Activated naive CD4-positive, alpha-beta T cell treated with anti-CD3 and anti-CD28 coated beads, Interleukin-2, amount 50 U/mL, for 16 hours (primary cell): ENCODE results near the gene ZRANB3.
"Not testable (repeated sequence)": the region's sequence is repeated elsewhere in the genome, so short reads cannot be mapped to it uniquely, and the experiment has no call there.

Experiments
- DNase-seq: peaks from one replicate; pipeline ENCODE4 v3.0.0-alpha.2; 2020

Gene ZRANB3

GRCh38 chr2:135475128-135475527 lies 55.9 kb downstream of the ZRANB3 start:
- DNase-seq = no peak

DNA sequence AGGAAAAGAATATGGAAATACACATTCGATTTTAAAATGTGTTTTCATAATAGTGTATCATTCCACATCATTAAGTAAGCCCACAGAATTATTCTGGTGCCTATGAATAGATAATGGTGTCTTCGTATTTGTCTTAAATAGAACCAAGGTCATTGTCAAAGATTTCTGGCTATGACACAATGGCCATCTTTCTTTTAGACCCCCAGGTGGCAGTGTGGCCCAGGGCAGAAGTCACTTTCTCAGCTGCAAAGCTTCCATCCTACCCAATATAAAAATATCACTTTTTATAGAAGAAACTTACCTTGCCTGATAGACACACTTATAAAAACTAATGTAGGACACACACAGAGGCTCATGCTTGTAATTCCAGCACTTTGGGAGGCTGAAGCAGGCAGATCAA lies 57.5 kb downstream of the ZRANB3 start:
- DNase-seq = peak; percentile 15

GRCh38 chr2:135471106-135471505 lies 59.9 kb downstream of the ZRANB3 start:
- no peak for DNase-seq

DNA sequence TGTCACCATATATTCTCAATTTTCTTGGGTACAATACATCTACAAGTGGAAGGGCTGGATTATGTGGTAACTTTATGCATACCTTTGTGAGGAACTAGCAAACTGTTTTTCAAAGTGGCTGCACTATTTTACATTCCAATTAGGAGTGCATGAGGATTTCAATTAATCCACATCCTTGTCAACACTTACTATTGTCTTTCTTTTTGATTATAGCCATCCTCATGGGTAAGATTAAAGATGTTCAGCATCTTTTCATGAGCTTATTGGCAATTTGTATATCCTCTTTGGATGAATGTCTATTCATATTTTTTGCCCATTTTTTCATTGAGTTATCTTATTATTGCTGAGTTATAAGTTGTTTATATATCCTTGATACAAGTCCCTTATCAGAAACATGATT lies 73.7 kb downstream of the ZRANB3 start:
- no peak for DNase-seq

- no peak for DNase-seq
These were observed 74.2 kb downstream of the ZRANB3 start for GRCh38 chr2:135456835-135457234.

DNA sequence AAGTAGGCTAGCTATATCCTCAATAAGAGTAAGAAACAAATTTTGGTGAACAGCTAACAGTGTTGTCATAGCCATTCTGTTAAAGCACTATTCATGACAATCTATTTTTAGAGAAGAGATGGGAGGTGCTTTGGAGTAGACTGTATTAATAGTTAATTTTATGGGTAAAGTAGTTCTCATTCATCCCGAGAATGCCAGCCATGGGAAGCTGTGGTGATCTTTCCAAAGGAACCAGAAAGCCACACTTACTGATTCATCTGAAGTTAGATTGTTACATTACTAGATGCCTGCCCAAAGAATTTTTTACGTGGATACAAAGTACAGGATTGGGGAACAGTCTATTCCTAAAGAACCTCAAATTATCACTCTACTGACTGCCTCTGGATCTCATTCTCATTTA lies 74.6 kb downstream of the ZRANB3 start:
- DNase-seq = no peak

- DNase-seq = no peak
These were observed 76.4 kb downstream of the ZRANB3 start for GRCh38 chr2:135454608-135455007.

- DNase-seq = not testable (repeated sequence)
These were observed 78.0 kb downstream of the ZRANB3 start for GRCh38 chr2:135453027-135453426.

DNA sequence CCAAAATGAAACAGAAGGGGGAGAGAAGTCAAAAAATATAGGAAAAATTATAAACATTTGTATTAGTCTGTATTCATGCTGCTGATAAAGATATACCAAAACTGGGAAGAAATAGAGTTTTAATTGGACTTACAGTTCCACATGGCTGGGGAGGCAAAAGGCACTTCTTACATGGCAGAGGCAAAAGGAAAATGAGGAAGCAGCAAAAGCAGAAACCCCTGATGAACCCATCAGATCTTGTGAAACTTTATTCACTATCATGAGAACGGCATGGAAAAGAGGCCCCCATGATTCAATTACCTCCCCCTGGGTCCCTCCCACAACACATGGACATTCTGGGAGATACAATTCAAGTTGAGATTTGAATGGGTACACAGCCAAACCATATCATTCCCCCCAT lies 79.1 kb downstream of the ZRANB3 start:
- DNase-seq = no peak

DNA sequence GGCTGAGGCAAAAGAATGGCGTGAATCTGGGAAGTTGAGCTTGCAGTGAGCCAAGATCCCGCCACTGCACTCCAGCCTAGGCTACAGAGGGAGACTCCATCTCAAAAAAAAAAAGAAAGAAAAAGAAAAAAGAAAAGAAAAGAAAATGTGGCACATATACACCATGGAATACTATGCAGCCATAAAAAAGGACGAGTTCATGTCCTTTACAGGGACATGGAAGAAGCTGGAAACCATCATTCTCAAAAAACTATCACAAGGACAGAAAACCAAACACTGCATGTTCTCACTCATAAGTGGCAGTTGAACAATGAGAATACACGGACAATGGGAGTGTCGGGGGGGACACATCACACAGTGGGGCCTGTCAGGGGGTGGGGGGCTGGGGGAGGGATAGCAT lies 88.0 kb downstream of the ZRANB3 start:
- not testable (repeated sequence) for DNase-seq

GRCh38 chr2:135435155-135435554 lies 95.9 kb downstream of the ZRANB3 start:
- DNase-seq = not testable (repeated sequence)

GRCh38 chr2:135424849-135425248 lies 106.2 kb downstream of the ZRANB3 start:
- no peak for DNase-seq

GRCh38 chr2:135422898-135423297 lies 108.1 kb downstream of the ZRANB3 start:
- DNase-seq = no peak

DNA sequence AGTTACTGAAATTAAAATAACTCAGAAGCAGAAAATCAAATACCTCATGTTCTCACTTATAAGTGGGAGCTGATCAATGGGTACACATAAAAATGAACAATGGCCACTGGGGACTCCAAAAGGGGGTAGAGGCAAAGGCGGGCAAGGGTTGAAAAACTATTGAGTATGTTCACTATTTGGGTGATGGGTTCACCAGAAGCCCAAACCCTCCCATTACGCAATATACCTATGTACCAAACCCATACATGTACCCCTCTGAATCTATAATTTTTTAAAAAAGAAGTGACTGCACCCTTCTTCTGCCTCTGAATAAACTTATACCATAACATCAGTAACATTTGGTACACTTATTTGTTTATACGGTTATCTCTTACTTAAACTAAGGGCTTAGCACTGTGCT lies 119.4 kb downstream of the ZRANB3 start:
- DNase-seq = no peak

DNA sequence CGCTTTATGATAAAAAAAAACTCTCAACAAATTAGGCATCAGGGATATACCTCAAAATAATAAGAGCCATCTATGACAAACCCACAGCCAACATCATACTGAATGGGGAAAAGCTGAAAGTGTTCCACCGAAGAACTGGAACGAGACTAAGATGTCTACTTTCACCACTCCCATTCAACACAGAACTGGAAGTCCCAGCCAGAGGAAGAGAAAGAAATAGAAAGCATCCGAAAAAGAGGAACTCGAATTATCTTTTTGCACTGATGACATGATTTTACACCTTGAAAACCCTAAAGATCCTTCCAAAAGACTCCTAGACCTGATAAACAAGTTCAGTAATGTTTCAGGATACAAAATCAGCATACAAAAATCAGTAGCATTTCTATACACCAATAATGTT lies 121.6 kb downstream of the ZRANB3 start:
- no peak for DNase-seq

DNA sequence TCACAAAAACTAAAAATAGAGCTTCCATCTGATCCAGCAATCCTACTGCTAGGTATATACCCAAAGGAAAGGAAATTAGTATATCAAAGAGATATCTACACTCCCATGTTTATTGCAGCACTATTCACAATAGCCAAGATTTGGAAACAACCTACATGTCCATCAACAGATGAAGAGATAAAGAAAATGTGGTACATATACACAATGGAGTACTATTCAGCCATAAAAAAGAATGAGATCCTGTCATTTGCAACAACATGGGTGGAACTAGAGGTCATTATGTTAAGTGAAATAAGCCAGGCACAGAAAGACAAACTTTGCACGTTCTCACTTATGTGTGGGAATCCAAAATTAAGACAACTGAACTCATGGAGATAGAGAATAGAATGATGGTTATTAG lies 134.8 kb downstream of the ZRANB3 start:
- DNase-seq = not testable (repeated sequence)

GRCh38 chr2:135386993-135387392 lies 144.0 kb downstream of the ZRANB3 start:
- DNase-seq = no peak

DNA sequence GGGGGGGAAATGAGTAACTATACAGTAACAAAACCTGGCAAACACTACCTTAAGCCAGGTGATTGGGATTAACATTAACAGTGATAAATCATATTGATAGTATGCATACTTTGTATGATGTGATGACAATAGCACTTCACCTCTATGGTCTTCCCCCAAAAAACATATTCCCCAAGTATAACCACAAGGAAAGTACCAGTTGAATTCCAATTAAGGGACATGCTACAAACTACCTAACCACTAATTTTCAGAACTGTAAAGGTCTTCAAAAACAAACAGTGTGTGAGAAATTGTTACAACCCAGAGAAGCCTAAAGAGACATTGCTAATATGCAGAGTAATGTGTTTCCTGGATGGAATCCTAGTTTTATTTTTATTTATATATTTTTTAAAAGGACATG lies 152.4 kb downstream of the ZRANB3 start:
- no peak for DNase-seq

DNA sequence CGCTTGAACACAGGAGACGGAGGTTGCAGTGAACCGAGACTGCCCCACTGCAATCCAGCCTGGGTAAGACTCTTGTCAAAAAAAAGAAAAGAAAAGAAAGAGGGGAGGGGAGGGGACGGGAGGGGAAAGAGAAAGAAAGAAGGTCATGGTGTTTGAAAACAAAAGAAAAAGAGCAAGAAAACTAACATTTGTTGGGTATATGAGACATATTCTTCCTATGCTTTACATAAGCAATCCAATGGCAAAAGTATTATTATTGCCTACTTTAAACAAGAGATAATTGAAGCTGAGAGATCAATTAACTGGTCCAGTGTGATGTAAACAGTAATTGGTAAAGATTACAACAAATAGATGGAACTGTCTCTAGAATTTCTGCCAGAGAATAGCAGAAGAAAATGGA lies 157.3 kb downstream of the ZRANB3 start:
- no peak for DNase-seq

- no peak for DNase-seq
These were observed 181.1 kb downstream of the ZRANB3 start for GRCh38 chr2:135349941-135350340.

DNA sequence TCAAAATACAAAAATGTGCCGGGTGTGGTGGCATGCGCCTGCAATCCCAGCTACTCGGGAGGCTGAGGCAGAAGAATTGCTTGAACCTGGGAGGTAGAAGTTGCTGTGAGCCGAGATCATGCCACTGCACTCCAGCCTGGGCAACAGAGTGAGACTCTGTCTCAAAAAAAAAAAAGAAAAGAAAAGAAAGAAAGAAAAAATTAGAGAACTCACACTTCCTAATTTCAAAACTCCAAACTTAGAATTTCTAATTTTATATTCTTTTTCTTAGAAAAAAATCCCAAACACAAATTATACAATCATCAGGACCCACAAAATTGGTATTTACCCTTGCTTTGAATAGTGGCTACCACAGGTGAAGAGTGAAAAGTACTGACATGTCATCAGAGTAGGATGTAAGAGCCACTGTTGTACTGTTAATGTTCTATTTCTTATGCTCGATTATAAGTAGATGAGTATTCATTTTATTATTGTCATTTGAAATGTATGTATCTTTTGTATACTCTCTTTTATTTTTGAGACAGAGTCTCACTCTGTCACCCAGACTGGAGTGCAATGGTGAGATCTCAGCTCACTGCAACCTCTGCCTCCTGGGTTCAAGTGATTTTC lies 182.8 kb downstream of the ZRANB3 start:
- not testable (repeated sequence) for DNase-seq

DNA sequence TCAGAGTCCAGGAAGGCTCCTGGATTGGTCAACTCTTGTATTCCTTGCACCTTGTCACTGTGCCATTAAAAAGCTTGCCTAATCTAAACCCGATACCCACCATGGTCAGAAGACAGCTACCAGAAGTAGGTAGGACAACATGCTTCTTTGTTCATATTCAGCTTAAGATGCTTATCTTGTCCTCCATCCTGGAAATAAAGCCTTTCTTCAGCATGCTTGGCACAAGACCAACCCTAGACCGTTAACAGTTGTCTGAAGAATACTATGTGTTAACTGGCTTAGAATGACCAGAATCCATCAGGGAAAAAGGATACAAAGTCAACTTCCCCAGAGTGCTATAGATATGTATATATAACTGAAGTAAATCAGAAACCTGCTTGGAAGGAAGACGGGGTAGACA lies 193.9 kb downstream of the ZRANB3 start:
- DNase-seq = no peak

GRCh38 chr2:135335256-135335655 lies 195.8 kb downstream of the ZRANB3 start:
- DNase-seq = no peak

DNA sequence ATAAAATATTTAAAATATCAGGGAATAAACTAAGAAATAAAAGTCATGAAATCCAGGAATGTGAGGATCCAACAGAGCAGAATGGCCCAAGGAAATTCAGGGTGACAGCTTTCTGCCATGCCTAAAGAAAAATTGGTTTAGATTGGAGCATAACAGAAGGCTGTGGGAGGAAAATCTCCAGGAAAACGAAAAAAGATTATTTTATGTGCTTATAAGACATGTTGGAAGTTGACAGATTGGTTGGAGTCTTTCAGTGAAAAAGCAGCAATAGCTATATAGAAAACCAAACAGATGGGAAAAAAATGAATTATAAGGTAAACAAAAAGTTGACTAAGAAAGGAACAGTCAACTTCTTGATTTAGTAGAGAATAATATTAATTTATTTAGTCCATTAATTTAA lies 203.9 kb downstream of the ZRANB3 start:
- DNase-seq = no peak

GRCh38 chr2:135320465-135321355 lies 210.3 kb downstream of the ZRANB3 start:
- DNase-seq = no peak
